T-helper 2 cell treated with Interferon-gamma antibody and Interleukin-4, amounts not matched to agents 5 μg/mL and 100 μg/mL, for 36 hours (primary cell): ENCODE results near the gene PLA2G2D.

Experiments
- DNase-seq: peaks from one replicate; pipeline ENCODE4 v3.0.0; 2021; ENCODE audit warnings: low spot score
- H3K27ac Mint-ChIP-seq: one replicate; pipeline ENCODE4 v1.8.0; 2021; ENCODE audit warnings: mild to moderate bottlenecking, mixed read lengths
- H3K27me3 Mint-ChIP-seq: one replicate; pipeline ENCODE4 v1.8.0; 2021; ENCODE audit warnings: low read depth, mixed read lengths
- H3K36me3 Mint-ChIP-seq: one replicate; pipeline ENCODE4 v1.8.0; 2021; ENCODE audit warnings: low read depth, mixed read lengths
- H3K4me1 Mint-ChIP-seq: one replicate; pipeline ENCODE4 v1.8.0; 2021; ENCODE audit warnings: low read depth, mixed read lengths
- H3K4me3 Mint-ChIP-seq: one replicate; pipeline ENCODE4 v1.8.0; 2022; ENCODE audit warnings: mild to moderate bottlenecking, moderate library complexity, mixed read lengths
- H3K9me3 Mint-ChIP-seq: one replicate; pipeline ENCODE4 v1.8.0; 2021; ENCODE audit warnings: mixed read lengths

Gene PLA2G2D

DNA sequence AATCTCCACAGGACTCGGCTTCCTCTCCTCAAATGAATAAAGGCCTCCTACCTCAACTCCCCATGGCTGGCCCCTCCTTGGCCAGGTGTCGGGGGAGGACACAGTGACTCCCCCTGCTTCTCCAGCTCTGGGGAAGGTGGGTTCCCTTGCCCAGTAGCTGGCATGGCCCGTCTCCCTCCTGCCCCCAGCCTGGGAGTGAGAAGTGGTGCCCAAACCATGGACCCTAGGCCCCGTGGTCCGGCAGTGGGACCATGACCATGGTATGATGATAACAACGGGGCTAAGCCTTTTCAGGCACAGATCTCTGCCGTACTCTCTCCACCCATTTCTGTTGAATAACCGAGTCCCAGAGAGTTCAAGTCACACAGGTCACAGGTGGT lies 31.0 kb upstream of the PLA2G2D start:
- no peak for DNase-seq
- Mint-ChIP-seq H3K9me3 (no peaks in the 10 kb centered on the region), H3K4me1 (peaks cover 13% of the 10 kb centered on the region), H3K27ac (no peak overlapping the region), H3K27me3 (peaks cover 3% of the 10 kb centered on the region), H3K36me3 (no peaks in the 10 kb centered on the region), H3K4me3 (no peak overlapping the region)

DNA sequence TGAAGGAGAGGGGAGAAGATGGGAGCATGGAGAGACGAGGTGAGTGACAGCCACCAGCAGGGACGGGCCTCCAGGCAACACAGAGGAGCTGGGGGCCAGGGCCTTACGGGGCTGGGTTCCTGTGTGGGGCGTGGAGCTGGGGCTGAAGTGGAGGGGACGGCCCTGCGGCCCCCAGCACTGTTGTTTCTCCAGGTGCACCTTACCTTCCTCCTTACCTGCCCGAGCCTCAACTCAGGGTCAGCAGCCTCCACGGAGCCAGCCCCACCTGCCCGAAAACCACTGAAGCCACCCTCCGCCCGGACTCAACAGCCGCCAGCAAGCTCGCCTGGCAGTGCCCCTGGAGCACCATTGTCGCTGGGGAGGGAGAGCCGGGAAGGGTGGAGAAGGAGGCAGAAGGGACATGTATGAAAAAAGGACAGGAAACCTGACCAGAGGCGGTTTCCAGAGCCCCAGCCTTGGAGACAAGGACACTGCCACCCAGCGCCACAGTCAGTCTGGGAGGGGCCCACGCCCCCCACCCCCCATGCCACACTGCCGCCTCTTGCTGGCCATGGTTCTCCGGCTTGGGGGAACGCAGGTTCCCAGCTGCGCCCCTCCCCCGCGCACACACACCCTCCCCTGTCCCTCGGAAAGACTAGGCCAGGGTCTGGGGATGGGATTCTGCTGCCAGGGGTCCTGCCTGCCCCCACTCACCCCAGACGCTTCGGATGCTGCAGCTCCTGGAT lies 30.4 kb upstream of the PLA2G2D start:
- no peak overlapping the region for H3K4me3 Mint-ChIP-seq
- H3K9me3 Mint-ChIP-seq: no peaks in the 10 kb centered on the region
- peaks cover 11% of the 10 kb centered on the region for H3K4me1 Mint-ChIP-seq
- H3K27me3 Mint-ChIP-seq: peaks cover 3% of the 10 kb centered on the region
- DNase-seq: no peak
- H3K27ac Mint-ChIP-seq: no peak overlapping the region
- no peaks in the 10 kb centered on the region for H3K36me3 Mint-ChIP-seq

DNA sequence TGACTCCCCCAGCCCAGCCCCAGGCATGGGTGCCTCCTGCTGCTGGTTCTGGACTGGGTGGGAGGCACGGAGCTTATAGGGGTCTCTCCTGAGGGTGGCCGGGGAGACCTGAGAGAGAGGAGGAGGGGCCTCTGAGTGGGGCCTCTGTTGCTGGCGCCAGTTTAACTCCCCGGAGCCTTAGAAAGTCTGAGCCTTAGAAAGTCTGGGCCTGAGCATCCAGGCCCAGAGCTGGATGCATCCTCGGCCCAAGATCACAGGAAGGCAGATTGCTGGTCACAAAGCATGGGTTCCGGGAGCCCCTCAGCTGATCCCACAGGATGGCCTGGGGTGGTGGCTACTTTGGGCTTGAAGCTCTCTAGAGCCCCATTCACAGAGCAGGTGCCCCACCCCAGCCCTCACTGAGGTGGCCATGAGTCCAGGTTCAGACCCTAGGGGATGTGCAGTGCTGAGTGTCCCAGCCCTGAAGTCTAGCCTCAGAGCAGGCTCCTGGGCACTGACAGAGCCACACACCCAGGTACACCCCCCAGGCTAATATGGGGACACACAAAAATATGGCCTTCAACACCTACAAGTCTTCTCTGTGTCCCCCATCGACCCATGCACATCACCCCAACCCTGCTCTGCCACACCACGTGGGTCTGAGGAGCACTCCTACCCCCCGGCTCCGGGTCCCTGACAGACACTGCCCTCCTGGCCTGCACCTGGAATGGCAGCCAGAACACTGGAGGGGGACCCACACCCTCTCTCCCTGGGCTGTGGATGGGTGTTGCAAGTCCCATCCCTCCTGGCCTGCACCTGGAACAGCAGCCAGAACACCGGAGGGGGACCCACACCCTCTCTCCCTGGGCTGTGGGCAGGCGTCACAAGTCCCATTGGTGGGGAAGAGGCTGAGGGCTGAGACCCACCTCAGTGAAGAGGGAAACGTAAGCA lies 29.5 kb upstream of the PLA2G2D start:
- no peak for DNase-seq

GRCh38 chr1:20147846-20148570 lies 28.7 kb upstream of the PLA2G2D start:
- H3K27me3 Mint-ChIP-seq: peaks cover 3% of the 10 kb centered on the region
- H3K27ac Mint-ChIP-seq: no peak overlapping the region
- H3K36me3 Mint-ChIP-seq: no peaks in the 10 kb centered on the region
- DNase-seq: no peak
- H3K4me1 Mint-ChIP-seq: peaks cover 2% of the 10 kb centered on the region
- no peaks in the 10 kb centered on the region for H3K9me3 Mint-ChIP-seq
- no peak overlapping the region for H3K4me3 Mint-ChIP-seq

More for the DNA sequence above, 29.5 kb upstream of the PLA2G2D start:
- Mint-ChIP-seq H3K27ac (no peak overlapping the region), H3K36me3 (no peaks in the 10 kb centered on the region), H3K4me1 (peaks cover 2% of the 10 kb centered on the region), H3K27me3 (peaks cover 3% of the 10 kb centered on the region), H3K9me3 (no peaks in the 10 kb centered on the region), H3K4me3 (no peak overlapping the region)

GRCh38 chr1:20143734-20144565 lies 24.6 kb upstream of the PLA2G2D start:
- Mint-ChIP-seq H3K4me3 (no peak overlapping the region), H3K36me3 (no peaks in the 10 kb centered on the region), H3K27ac (no peak overlapping the region), H3K9me3 (no peaks in the 10 kb centered on the region), H3K27me3 (no peaks in the 10 kb centered on the region), H3K4me1 (no peaks in the 10 kb centered on the region)
- no peak for DNase-seq

- Mint-ChIP-seq H3K27ac (no peak overlapping the region), H3K36me3 (no peaks in the 10 kb centered on the region), H3K4me3 (no peak overlapping the region), H3K4me1 (no peaks in the 10 kb centered on the region), H3K27me3 (no peaks in the 10 kb centered on the region), H3K9me3 (no peaks in the 10 kb centered on the region)
- no peak for DNase-seq
Measured at GRCh38 chr1:20143318-20143717, 24.0 kb upstream of the PLA2G2D start.

- DNase-seq: no peak
- Mint-ChIP-seq H3K27ac (no peak overlapping the region), H3K4me3 (no peak overlapping the region), H3K9me3 (no peaks in the 10 kb centered on the region), H3K27me3 (no peaks in the 10 kb centered on the region), H3K4me1 (no peaks in the 10 kb centered on the region), H3K36me3 (no peaks in the 10 kb centered on the region)
Measured at GRCh38 chr1:20142001-20142710, 22.8 kb upstream of the PLA2G2D start.

DNA sequence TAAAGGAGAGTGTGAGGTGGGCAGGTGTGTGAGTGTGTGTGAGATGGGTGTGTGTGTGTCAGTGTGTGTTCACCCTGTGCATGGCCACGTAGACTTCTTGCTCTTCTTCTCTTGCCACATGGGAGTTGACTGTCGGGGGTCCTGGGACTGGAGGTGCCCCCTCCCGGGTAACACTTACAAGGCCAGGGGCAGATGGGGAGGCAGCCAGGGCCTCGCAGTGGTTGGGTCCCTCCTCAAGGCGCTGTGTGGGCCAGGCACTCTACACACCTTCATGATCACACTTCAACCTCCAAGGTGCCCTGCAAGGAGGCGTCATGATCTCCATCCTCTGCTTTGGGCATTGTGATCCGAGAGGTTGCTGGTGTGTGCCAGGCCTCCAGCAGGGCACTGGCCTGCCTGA lies 22.1 kb upstream of the PLA2G2D start:
- H3K4me3 Mint-ChIP-seq: no peak overlapping the region

GRCh38 chr1:20141001-20141400 lies 21.7 kb upstream of the PLA2G2D start:
- Mint-ChIP-seq H3K4me1 (no peaks in the 10 kb centered on the region), H3K4me3 (no peak overlapping the region), H3K27me3 (no peaks in the 10 kb centered on the region), H3K9me3 (no peaks in the 10 kb centered on the region), H3K27ac (no peak overlapping the region), H3K36me3 (no peaks in the 10 kb centered on the region)
- no peak for DNase-seq

More for the DNA sequence above, 22.1 kb upstream of the PLA2G2D start:
- no peaks in the 10 kb centered on the region for H3K9me3 Mint-ChIP-seq
- H3K4me1 Mint-ChIP-seq: no peaks in the 10 kb centered on the region
- no peak overlapping the region for H3K27ac Mint-ChIP-seq
- no peak for DNase-seq
- no peaks in the 10 kb centered on the region for H3K27me3 Mint-ChIP-seq
- no peaks in the 10 kb centered on the region for H3K36me3 Mint-ChIP-seq

GRCh38 chr1:20139776-20140612 lies 20.7 kb upstream of the PLA2G2D start:
- DNase-seq: no peak
- H3K4me1 Mint-ChIP-seq: no peaks in the 10 kb centered on the region
- no peaks in the 10 kb centered on the region for H3K9me3 Mint-ChIP-seq
- H3K27ac Mint-ChIP-seq: no peak overlapping the region
- H3K36me3 Mint-ChIP-seq: no peaks in the 10 kb centered on the region
- no peaks in the 10 kb centered on the region for H3K27me3 Mint-ChIP-seq
- H3K4me3 Mint-ChIP-seq: no peak overlapping the region

- no peak within 1 kb of the TSS for H3K4me3 Mint-ChIP-seq
Measured at GRCh38 chr1:20138961-20139550, 19.7 kb upstream of the PLA2G2D start, which contains the start of gene PLA2G2F. TSS of gene PLA2G2F (plus strand) at chr1:20139323. CDS start at chr1:20139428, 105 bp downstream.

GRCh38 chr1:20138346-20138745 lies 19.0 kb upstream of the PLA2G2D start:
- Mint-ChIP-seq H3K4me3 (no peak overlapping the region), H3K36me3 (no peaks in the 10 kb centered on the region), H3K27me3 (peaks cover 3% of the 10 kb centered on the region), H3K9me3 (no peaks in the 10 kb centered on the region), H3K27ac (no peak overlapping the region), H3K4me1 (no peaks in the 10 kb centered on the region)
- DNase-seq: no peak

More at GRCh38 chr1:20138961-20139550, 19.7 kb upstream of the PLA2G2D start, which contains the start of gene PLA2G2F:
- no peaks in the 10 kb centered on the region for H3K9me3 Mint-ChIP-seq
- no peak within 1 kb of the TSS for H3K27ac Mint-ChIP-seq
- H3K36me3 Mint-ChIP-seq: no peaks in the 10 kb centered on the region
- H3K27me3 Mint-ChIP-seq: peaks cover 1% of the 10 kb centered on the region
- no peak for DNase-seq
- H3K4me1 Mint-ChIP-seq: no peaks in the 10 kb centered on the region
